DND-41 (cell line): ENCODE data around the gene ABCB7.
"Not testable (repeated sequence)": the region's sequence is repeated elsewhere in the genome, so short reads cannot be mapped to it uniquely, and the experiment has no call there.

Experiments used
- CTCF ChIP-seq: IDR thresholded peaks from 2 replicates; pipeline ENCODE4 v1.5.1; 2012; ENCODE audit warnings: borderline replicate concordance, low read length, moderate library complexity, mild to moderate bottlenecking; ENCODE audit not compliant: poor library complexity, severe bottlenecking; ENCODE audit errors: extremely low read depth
- EZH2 ChIP-seq: IDR thresholded peaks from 3 replicates; pipeline ENCODE4 v1.6.1; 2012; ENCODE audit warnings: borderline replicate concordance, low read depth, mild to moderate bottlenecking, moderate library complexity, low read length, inconsistent platforms; ENCODE audit not compliant: severe bottlenecking

DNA sequence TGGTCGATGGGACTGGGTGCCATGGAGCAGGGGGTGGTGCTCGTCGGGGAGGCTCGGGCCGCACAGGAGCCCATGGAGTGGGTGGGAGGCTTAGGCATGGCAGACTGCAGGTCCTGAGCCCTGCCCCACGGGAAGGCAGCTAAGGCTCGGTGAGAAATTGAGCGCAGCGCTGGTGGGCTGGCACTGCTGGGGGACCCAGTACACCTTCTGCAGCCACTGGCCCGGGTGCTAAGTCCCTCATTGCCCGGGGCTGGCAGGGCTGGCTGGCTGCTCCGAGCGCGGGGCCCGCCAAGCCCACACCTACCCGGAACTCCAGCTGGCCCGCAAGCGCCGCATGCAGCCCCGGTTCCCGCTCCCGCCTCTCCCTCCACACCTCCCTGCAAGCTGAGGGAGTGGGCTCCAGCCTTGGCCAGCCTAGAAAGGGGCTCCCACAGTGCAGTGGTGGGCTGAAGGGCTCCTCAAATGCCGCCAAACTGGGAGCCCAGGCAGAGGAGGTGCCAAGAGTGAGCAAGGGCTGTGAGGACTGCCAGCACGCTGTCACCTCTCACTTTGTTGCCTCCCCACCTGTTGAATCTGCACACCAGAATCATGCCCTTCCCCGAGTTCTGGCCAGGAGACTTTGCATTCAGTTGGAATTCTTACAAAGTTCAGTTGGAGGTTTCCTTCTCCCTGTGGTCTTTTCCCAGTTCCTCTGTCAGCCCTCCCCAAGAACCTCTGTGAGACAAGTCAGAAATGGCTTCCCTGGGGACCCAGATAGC, 23.6 kb upstream of the ABCB7 start:
- TF ChIP-seq CTCF, EZH2: not testable (repeated sequence)
